Measurements from ENCODE around the gene SMAD2.
"Not testable (repeated sequence)": the region's sequence is repeated elsewhere in the genome, so short reads cannot be mapped to it uniquely, and the experiment has no call there.

SMAD2 gene

GRCh38 chr18:47930199-47930930 lies at the start of gene SMAD2:
Gene SMAD2, minus strand, starts transcription at chr18:47930659. Its CDS starts 33,903 bp downstream, at chr18:47896756.
- peak; percentile 49 to 91 for DNase-seq

- DNase-seq, result no peak
Measured at GRCh38 chr18:47979611-47980200, 49.2 kb upstream of the SMAD2 start.

- DNase-seq, result no peak
Measured at GRCh38 chr18:47978603-47979002, 48.1 kb upstream of the SMAD2 start.

- no peak for DNase-seq
Measured at GRCh38 chr18:47978141-47978540, 47.7 kb upstream of the SMAD2 start.

GRCh38 chr18:47975701-47976100 lies 45.2 kb upstream of the SMAD2 start:
- DNase-seq, result no peak

- DNase-seq, result no peak
Measured at GRCh38 chr18:47975105-47975504, 44.6 kb upstream of the SMAD2 start.

- DNase-seq, result no peak
Measured at GRCh38 chr18:47970664-47971531, 40.4 kb upstream of the SMAD2 start.

- DNase-seq, result peak in 1 of 2 experiments; percentile 17
Measured at GRCh38 chr18:47969816-47970215, 39.4 kb upstream of the SMAD2 start.

GRCh38 chr18:47968721-47969120 lies 38.3 kb upstream of the SMAD2 start:
- DNase-seq, result peak in 1 of 2 experiments; percentile 17

- DNase-seq, result peak; percentile 8 to 42
Measured at GRCh38 chr18:47968006-47968676, 37.7 kb upstream of the SMAD2 start.

- no peak for DNase-seq
Measured at GRCh38 chr18:47964053-47964452, 33.6 kb upstream of the SMAD2 start.

GRCh38 chr18:47961003-47961402 lies 30.5 kb upstream of the SMAD2 start:
- DNase-seq, result not testable (repeated sequence)

- DNase-seq, result peak; percentile 89 to 95
Measured at GRCh38 chr18:47953471-47953931, 23.0 kb upstream of the SMAD2 start.

GRCh38 chr18:47950511-47950910 lies 20.1 kb upstream of the SMAD2 start:
- peak in 1 of 2 experiments; percentile 12 for DNase-seq

- no peak for DNase-seq
Measured at GRCh38 chr18:47949202-47949601, 18.7 kb upstream of the SMAD2 start.

GRCh38 chr18:47946889-47947288 lies 16.4 kb upstream of the SMAD2 start:
- no peak for DNase-seq

GRCh38 chr18:47944972-47945852 lies 14.8 kb upstream of the SMAD2 start:
- no peak for DNase-seq

- DNase-seq, result no peak
Measured at GRCh38 chr18:47936952-47937351, 6.5 kb upstream of the SMAD2 start.

- DNase-seq, result no peak
Measured at GRCh38 chr18:47935321-47936055, 5.0 kb upstream of the SMAD2 start.

GRCh38 chr18:47932603-47933002 lies 2.1 kb upstream of the SMAD2 start:
- no peak for DNase-seq

- no peak for DNase-seq
Measured at GRCh38 chr18:47932190-47932589, 1.7 kb upstream of the SMAD2 start.
